Neural progenitor cell (in vitro differentiated cells): Measurements from ENCODE around the gene ATP2A3.

ENCODE experiments used
- EZH2 ChIP-seq: fragments of 200-600 bp; sonication (generic); IDR thresholded peaks from 2 replicates; pipeline ENCODE4 v1.6.1; 2017; ENCODE audit warnings: antibody characterized with exemption, mild to moderate bottlenecking, moderate library complexity
- TF ChIP-seq, protein P1 (sequence below): fragments of 200-600 bp; sonication (generic); IDR thresholded peaks from 2 replicates; pipeline ENCODE4 v1.5.1; 2017; ENCODE audit warnings: antibody characterized with exemption, mild to moderate bottlenecking

DNA sequence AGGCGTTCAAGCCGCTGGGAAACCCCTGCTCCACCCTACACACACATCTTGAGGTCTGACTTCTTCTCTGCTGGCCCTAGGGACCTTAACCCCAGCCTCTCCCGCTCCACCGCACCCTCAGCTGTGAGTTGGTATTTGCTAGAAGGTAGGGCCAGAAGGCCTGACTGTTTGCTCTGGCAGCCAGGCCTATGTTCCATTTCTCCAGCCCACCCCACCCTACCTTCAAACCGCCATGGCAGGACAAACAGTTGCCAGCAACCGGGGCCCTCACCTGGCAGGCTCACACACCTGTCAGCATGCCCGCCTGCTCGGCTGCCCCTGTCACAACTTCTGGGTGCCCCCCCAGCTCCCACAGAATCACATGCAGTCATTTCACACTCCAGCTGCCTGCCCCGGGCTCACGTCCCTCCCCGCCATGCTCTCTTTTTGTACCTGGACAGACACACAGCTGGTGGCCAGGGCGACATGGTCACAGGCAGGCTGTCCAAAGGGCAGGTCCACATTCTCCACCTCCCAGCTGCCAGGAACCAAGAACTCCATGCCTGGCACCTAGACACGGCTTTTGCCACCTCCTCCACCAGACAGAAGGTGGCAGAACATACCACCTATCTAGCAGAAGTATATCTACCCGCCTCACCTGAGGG, 2.6 kb upstream of the ATP2A3 start:
- TF ChIP-seq, protein P1, sequence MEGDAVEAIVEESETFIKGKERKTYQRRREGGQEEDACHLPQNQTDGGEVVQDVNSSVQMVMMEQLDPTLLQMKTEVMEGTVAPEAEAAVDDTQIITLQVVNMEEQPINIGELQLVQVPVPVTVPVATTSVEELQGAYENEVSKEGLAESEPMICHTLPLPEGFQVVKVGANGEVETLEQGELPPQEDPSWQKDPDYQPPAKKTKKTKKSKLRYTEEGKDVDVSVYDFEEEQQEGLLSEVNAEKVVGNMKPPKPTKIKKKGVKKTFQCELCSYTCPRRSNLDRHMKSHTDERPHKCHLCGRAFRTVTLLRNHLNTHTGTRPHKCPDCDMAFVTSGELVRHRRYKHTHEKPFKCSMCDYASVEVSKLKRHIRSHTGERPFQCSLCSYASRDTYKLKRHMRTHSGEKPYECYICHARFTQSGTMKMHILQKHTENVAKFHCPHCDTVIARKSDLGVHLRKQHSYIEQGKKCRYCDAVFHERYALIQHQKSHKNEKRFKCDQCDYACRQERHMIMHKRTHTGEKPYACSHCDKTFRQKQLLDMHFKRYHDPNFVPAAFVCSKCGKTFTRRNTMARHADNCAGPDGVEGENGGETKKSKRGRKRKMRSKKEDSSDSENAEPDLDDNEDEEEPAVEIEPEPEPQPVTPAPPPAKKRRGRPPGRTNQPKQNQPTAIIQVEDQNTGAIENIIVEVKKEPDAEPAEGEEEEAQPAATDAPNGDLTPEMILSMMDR, result no peak
- TF ChIP-seq EZH2, result no peak
